ENCODE data around the gene LIPG. TPM values are rescaled to one million over a fixed set of nuclear protein-coding genes. Genes with fewer than 3 reads are reported as not detected.
"Not testable (repeated sequence)": the region's sequence is repeated elsewhere in the genome, so short reads cannot be mapped to it uniquely, and the experiment has no call there.

Gene LIPG
- total RNA-seq, 4 donors from 2014 or later: 4.9 to 11.5 (median 6.9) TPM

DNA sequence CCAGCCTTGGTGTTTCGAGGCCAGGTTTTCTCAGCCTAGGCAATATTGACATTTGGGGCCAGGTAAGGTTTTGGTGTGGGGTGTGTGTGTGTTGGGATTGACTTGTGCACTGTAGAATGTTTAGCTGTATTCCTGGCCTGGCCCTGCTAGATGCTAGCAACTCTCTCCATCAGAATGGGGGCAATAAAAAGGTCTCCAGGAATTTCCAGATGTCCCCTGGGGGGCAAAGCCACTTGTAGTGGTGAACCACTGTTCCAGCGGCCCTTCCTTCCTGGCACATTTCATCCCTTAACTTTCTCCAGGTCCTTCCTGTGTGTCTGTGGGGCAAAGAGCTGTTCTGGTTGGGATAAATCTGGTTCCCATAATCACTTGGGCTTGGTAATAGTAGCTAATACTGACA, 12.0 kb downstream of the LIPG start:
- no peak for TF ChIP-seq POLR2AphosphoS5 (IDR thresholded peaks at IDR 0.05)
- no peak for TF ChIP-seq POLR2A (IDR thresholded peaks at IDR 0.05)
- no peak for TF ChIP-seq EP300 (IDR thresholded peaks at IDR 0.05; ENCODE audit: low read depth)
- TF ChIP-seq, protein P1, sequence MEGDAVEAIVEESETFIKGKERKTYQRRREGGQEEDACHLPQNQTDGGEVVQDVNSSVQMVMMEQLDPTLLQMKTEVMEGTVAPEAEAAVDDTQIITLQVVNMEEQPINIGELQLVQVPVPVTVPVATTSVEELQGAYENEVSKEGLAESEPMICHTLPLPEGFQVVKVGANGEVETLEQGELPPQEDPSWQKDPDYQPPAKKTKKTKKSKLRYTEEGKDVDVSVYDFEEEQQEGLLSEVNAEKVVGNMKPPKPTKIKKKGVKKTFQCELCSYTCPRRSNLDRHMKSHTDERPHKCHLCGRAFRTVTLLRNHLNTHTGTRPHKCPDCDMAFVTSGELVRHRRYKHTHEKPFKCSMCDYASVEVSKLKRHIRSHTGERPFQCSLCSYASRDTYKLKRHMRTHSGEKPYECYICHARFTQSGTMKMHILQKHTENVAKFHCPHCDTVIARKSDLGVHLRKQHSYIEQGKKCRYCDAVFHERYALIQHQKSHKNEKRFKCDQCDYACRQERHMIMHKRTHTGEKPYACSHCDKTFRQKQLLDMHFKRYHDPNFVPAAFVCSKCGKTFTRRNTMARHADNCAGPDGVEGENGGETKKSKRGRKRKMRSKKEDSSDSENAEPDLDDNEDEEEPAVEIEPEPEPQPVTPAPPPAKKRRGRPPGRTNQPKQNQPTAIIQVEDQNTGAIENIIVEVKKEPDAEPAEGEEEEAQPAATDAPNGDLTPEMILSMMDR (IDR thresholded peaks at IDR 0.05): no peak
- Histone ChIP-seq H3K4me3 (no peak overlapping the region), H3K4me1 (no peaks in the 10 kb centered on the region), H3K27me3 (no peaks in the 10 kb centered on the region), H3K27ac (no peak overlapping the region), H3K36me3 (no peaks in the 10 kb centered on the region), H3K9me3 (no peaks in the 10 kb centered on the region)
- intact Hi-C loops (cut with DNase I; ENCODE audit: low total_unique reads): no loop called here
- no peak for DNase-seq
- WGBS, 2 donors (ENCODE audit: low coverage in 1 of 2): 79 to 80% methylated on average over 1 to 2 of the region's 2 CpGs
- in situ Hi-C loops (cut with MboI; ENCODE audit: low pct_ligation_motif_present in 1 of 4, low pct_unique_long_range_greater_than_20kb in 1 of 4, low sequenced_read_pairs in 3 of 4): loop anchor here (25.0 kb wide), 2 partner anchors 163 to 188 kb away; no protein-coding TSS in a partner anchor

GRCh38 chr18:49579041-49579440, 17.2 kb downstream of the LIPG start:
- H3K4me1 ChIP-seq; H3K4me3 ChIP-seq; H3K27ac ChIP-seq; in situ Hi-C loops (cut with MboI; ENCODE audit: low pct_ligation_motif_present in 1 of 4, low pct_unique_long_range_greater_than_20kb in 1 of 4, low sequenced_read_pairs in 3 of 4); DNase-seq; H3K36me3 ChIP-seq; H3K27me3 ChIP-seq; H3K9me3 ChIP-seq; intact Hi-C loops (cut with DNase I; ENCODE audit: low total_unique reads): not testable (repeated sequence)
- WGBS, 2 donors (ENCODE audit: low coverage in 1 of 2): 80 to 92% methylated on average over 2 of the region's 2 CpGs

DNA sequence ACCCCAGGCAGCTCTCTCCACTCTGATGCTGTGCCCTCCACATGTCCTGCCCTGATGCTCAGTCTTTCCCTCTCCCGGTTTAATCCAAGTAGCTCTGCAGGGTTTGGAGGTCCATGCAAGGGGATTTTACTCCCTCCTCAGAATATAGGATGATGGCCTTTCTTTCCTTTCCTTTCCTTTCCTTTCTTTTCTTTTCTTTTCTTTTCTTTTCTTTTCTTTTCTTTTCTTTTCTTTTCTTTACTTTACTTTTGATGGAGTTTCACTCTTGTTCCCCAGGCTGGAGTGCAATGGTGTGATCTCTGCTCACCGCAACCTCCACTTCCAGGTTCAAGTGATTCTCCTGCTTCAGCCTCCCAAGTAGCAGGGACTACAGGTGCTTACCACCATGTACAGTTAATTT, 17.7 kb downstream of the LIPG start:
- intact Hi-C loops (cut with DNase I; ENCODE audit: low total_unique reads); H3K27ac ChIP-seq; H3K36me3 ChIP-seq; H3K4me3 ChIP-seq; H3K4me1 ChIP-seq; in situ Hi-C loops (cut with MboI; ENCODE audit: low pct_ligation_motif_present in 1 of 4, low pct_unique_long_range_greater_than_20kb in 1 of 4, low sequenced_read_pairs in 3 of 4); H3K9me3 ChIP-seq; H3K27me3 ChIP-seq; DNase-seq: not testable (repeated sequence)
- WGBS, 2 donors (ENCODE audit: low coverage in 1 of 2): 78 to 90% methylated on average over 1 to 2 of the region's 2 CpGs

- Histone ChIP-seq H3K36me3 (no peaks in the 10 kb centered on the region), H3K4me3 (no peak overlapping the region), H3K27ac (no peak overlapping the region), H3K9me3 (no peaks in the 10 kb centered on the region), H3K4me1 (peaks cover 0 to 1% (median 0%) of the 10 kb centered on the region in 4 donors), H3K27me3 (no peaks in the 10 kb centered on the region)
- TF ChIP-seq POLR2A (IDR thresholded peaks at IDR 0.05) (no peak), EP300 (IDR thresholded peaks at IDR 0.05; ENCODE audit: low read depth) (no peak), POLR2AphosphoS5 (IDR thresholded peaks at IDR 0.05) (no peak)
- TF ChIP-seq, protein P1 (IDR thresholded peaks at IDR 0.05): no peak
- in situ Hi-C loops (cut with MboI; ENCODE audit: low pct_ligation_motif_present in 1 of 4, low pct_unique_long_range_greater_than_20kb in 1 of 4, low sequenced_read_pairs in 3 of 4) (no loop called here), intact Hi-C loops (cut with DNase I; ENCODE audit: low total_unique reads) (no loop called here)
- WGBS, 2 donors (ENCODE audit: low coverage in 1 of 2): 46 to 60% methylated on average over 1 of the region's 1 CpG
- DNase-seq: no peak
These were observed 18.4 kb downstream of the LIPG start for GRCh38 chr18:49580279-49580678.

DNA sequence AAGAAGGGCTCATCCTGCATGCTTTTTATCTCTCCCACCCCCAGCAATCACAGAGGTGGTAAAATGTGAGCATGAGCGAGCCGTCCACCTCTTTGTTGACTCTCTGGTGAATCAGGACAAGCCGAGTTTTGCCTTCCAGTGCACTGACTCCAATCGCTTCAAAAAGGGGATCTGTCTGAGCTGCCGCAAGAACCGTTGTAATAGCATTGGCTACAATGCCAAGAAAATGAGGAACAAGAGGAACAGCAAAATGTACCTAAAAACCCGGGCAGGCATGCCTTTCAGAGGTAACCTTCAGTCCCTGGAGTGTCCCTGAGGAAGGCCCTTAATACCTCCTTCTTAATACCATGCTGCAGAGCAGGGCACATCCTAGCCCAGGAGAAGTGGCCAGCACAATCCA, 19.5 kb downstream of the LIPG start:
- Histone ChIP-seq H3K27me3 (no peaks in the 10 kb centered on the region), H3K4me1 (peaks cover 0 to 12% (median 8%) of the 10 kb centered on the region in 4 donors), H3K36me3 (no peaks in the 10 kb centered on the region), H3K27ac (no peak overlapping the region), H3K9me3 (no peaks in the 10 kb centered on the region), H3K4me3 (no peak overlapping the region)
- 68 to 83% methylated on average over 4 to 7 of the region's 7 CpGs for WGBS, 2 donors (ENCODE audit: low coverage in 1 of 2)
- TF ChIP-seq POLR2AphosphoS5 (IDR thresholded peaks at IDR 0.05) (no peak), EP300 (IDR thresholded peaks at IDR 0.05; ENCODE audit: low read depth) (no peak), POLR2A (IDR thresholded peaks at IDR 0.05) (no peak)
- TF ChIP-seq, protein P1 (IDR thresholded peaks at IDR 0.05): no peak
- in situ Hi-C loops (cut with MboI; ENCODE audit: low pct_ligation_motif_present in 1 of 4, low pct_unique_long_range_greater_than_20kb in 1 of 4, low sequenced_read_pairs in 3 of 4): no loop called here
- intact Hi-C loops (cut with DNase I; ENCODE audit: low total_unique reads): no loop called here
- no peak for DNase-seq
